ENCODE results near the gene XXYLT1.
"Not testable (repeated sequence)": the region's sequence is repeated elsewhere in the genome, so short reads cannot be mapped to it uniquely, and the experiment has no call there.

Gene XXYLT1

DNA sequence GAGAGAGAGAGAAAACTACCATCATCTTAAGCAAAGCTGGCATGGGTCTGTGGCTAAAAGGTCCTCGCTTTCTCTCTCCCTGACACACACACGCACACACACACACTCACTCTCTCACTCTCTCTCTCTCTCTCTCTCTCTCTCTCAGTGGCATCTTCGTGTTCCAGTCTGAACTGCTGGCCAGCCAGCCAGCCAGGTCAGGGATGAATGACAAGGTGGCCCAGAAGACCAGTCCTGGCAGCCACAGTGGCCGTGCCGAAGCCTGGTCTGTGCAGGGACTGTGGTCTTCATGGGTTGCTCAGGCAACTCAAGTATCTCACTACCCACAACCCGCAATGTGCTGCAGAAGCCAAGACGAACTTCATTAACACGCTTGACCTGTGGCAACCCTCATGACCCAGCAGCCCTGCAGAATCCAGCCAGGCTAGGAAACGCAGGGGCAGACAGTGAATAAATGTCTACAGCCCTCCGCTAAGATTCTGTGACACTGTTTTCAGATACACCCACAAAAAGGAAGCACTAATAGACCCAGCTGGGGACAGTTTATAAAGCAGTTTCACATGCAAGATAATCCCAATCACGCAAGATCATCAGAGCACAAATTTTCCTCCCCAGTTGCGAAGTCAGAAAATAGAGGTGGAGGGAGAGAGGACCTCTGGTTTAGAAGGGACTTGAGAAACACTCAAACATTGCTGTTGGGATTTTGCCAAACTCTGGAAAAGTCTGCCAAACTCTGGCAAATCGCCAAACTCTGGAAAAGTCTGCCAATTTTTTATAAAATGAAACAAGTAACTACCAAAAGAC, 66.4 kb downstream of the XXYLT1 start:
- DNase-seq = no peak

DNA sequence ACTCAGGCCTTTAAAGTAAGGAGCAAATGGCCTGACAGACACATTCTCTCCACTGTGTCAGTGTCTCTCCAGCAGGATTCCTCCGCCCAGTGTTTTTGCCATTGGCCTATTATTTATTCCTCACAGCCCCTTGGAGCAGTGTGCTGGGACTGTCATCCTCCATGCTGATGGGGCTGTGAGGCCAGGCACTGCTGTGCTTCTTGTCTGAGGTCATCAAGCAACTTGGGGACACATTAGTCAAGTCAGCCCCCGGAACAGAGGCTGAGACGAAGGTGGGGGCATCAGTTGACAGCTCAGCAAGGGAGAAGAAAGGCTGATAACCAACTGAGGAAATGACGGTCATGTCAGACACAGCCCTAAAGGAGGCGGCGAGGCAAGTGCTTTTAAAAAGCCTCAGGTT, 67.4 kb downstream of the XXYLT1 start:
- DNase-seq = no peak

DNA sequence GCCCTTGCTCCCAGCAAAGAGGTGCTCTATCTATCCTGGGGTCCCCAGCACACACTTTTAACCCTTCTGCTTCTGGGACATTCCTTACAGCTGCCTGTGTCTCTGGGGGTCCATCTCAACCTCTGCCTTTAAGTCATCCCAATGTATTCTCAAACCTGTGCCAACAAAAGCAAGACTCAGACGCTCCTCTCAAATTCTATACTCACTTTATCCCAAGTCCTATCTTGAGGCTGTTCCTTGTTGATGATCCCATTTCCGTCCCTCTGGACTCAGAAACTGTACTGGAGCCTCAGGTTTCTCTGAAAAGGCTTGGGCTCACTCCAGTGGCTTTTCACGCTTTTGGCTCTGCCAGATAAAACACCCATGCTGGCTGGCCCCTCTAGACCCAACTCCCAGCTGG, 69.7 kb downstream of the XXYLT1 start:
- no peak for DNase-seq

DNA sequence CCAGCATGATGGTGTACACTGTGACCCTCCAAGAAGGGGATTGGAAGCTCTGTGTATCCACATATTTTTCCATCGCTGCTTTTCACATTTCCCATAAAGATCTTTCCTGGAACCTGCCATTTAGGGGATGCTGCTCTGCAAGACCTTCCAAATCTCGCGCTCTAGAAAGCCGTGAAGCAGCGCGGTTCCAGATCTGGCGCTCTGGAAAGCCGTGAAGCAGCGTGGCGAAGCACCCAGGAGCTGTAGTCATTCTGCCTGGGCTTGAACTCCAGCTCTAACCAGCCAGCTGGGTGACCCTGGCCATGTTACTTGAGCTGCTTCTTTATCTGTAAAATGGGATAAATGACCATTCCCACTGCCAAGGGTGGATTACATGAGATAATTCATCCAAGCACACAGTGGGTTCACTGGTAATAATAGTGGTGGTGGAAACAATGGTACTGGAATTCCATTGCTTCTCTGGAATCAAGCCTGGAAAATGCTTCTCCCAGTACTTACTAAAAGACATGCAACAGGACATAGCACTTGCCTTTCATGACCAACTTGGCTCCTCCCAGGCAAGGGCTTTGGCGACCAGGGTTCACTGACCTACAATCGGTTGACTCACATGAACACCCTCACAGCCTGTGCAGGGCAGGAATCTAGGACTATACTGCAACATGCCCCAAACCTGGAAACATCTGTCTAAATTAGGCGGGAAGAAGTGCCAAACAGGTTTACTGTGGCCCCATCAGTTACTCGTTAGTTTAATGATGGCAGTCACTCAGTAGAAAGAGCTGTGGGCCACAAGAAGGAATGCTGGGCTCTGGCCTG, 70.7 kb downstream of the XXYLT1 start:
- DNase-seq = no peak

DNA sequence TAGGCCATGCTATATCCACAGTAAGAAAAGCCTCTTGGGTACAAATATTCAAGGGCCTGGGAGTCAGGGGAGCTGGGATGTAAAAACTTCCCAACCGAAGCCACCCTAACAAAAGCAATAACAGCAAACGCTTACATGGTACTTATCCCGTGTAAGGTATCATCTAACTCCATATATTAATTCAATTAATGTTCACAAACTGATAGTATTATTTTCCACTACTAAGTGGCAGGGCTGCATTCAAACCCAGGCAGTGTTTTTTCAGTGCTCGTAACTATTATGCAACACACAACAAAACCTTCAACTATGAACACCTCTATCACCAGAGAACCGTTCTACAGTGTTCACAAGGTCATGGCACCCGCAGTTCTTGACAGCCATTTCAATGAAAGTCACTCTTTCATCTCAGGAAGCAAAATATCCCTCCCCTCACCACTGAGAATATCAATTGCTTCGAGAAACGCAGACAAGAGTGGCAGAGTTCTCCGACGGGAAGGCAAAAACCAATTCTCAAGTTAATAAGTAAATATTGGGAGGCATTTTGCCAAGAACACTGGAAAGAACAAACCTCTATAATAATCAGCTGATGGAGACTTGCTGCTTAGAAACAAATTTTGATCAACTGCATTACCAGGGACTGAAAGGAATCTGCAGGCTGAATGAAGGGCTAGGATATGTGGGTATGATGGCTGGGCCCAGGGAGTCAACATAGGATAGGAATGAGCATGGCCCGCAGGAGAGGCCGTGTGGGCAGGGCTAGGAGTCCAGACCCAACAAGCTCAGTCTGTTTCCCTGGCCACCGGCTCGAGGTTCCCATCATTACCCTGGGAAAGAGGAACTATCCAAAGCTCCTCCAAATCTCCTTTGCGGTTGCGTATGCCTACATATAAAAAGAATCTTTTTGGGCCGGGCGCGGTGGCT, 72.3 kb downstream of the XXYLT1 start:
- no peak for DNase-seq

DNA sequence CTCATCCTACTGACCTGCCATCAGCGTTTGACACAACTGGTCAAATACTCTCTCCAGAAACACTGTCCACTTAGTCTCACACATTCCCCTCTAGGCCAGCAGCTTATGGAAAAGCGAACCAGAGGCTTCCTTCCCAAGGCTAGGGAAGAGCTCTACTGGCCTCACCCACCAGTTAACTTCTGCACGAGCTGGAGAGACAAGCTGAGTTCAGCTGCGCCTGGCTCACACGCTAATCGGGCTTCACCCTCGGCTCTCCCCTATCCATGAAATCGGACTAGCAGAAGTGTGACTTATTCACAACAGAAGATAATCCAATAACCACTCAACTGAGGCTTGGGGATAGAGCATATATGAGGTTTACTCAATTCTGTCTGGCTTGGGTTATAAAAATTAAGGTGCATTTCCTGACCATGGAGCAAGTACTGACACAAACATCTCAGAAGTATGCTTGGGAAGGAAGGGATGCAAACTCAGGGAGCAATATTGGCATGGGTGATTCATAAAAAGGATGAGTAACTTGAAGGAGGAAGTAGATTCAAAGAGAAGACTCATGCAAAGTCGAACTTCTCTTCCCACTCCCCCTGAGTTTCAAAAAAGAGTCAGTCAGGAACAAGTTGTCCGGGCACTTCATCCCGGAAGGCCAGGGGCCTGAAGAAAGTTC, 73.1 kb downstream of the XXYLT1 start:
- DNase-seq = no peak

DNA sequence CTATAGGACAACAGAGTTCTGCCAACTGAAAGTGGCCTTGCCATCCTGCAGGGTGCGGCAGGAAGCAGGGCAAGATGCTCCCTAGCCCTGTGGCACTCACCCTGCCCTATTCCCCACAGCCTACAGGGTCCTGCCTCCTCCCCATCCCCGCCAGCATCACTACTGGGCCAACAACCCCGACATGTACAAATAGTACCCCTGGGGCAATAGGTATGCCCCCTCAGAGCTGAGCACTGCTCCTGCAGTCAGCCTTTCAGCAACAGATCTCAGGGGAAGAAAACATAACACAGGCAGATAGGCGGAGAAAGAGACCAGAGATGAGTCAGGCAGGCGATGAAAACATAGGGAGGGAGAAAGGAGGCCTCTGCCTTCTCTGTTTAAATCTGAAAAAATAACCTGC, 74.7 kb downstream of the XXYLT1 start:
- no peak for DNase-seq

DNA sequence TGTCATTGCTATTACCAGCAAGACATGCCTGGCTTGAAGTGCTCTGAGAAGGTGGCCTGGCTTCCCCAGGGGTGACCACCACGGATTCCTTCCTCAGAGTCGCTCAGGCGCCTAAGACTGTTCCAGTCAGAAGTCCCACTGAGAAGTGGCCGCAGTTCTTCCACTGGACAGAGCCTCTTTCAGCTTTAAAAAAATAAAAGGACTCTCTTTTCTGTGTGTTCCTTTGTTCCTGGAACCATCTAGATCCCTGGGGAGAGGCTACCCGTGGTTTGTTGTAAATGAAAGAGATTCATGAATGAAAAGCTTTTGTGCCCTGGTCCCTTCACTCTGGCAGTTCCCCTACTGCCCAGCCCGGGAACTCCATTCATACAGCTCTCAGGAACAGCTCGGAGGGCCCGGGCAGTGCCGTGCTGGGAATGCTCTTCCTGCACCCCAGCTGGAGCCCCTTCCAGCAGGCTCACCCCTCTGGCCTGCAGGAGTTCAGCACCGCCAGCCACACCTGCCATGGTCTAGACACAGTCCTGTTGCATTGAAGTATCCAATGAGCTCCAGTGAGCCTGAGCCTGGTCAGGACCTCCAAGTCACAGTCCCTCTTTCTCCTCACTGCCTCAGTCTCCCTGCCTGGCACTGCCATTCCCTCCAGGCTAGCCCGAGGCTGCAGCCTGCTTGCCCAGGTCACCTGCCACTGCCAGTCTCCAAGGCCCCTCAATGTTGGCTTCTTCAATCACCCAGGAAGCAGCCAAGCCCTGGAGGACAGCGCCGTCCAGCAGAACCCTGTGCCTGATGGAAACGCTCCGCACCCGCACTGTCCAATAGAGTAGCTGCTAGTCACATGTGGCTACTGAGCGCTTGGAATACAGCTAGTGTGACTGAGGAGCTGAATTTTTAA, 75.4 kb downstream of the XXYLT1 start:
- DNase-seq = no peak

DNA sequence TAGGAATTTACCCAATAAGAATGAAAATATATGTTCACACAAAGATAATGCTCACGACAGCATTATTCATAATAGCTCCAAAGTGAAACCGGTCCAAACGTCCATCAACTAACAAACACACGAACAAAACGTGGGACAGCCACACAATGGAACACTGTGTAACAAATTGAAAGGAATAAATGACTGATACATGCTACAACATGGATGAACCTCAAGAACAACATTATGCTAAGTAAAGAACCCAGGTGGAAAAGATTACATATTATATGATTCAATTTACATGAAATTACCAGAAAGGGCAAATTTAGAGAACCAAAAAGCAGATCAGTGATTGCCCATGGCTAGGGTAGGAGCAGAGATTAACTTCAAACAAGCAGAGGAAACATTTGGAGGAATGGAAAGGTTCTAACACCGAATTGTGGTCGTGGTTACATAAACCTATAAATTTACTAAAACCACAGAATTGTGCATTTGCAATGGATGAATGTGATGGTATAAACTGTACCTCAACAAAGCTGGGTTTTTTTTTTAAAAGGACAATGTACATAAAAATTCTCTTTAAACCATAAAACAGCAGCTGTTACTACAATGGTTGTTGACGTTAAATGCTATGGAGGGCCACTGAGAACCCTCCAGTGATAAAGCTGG, 76.3 kb downstream of the XXYLT1 start:
- no peak for DNase-seq

DNA sequence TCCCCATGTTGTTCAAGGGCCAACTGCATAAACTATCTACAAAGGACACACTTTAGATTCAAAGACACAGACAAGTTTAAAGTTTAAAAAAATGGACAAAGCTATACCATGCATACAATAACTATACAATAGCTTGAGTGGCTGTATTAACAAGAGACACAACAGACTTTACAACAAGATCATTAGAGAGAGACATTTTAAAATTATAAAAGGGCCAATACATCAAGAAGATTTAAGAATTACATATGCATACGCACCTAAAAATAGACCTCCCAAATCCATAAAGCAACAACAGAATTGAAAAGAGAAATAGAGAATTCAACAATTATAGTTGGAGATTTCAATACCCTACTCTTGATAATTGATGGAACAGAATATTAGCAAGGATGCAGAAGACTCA, 79.4 kb downstream of the XXYLT1 start:
- DNase-seq = no peak

DNA sequence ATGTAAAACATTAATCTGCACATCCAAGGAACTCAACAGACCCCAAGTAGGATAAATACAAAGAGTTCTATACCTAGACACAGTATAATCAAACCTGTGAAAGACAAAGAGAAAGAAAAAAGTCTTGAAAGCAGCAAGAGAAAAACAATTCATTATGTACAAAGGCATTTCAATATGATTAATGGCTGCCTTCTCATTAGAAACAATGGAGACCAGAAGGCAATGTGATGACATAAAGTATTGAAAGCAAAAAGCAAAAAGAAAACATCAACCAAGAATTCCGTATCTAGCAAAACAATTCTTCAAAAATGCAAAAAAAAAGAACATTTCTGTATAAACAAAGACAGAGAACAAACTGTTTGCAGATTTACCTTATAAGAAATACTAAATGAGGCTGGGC, 81.1 kb downstream of the XXYLT1 start:
- DNase-seq = no peak

DNA sequence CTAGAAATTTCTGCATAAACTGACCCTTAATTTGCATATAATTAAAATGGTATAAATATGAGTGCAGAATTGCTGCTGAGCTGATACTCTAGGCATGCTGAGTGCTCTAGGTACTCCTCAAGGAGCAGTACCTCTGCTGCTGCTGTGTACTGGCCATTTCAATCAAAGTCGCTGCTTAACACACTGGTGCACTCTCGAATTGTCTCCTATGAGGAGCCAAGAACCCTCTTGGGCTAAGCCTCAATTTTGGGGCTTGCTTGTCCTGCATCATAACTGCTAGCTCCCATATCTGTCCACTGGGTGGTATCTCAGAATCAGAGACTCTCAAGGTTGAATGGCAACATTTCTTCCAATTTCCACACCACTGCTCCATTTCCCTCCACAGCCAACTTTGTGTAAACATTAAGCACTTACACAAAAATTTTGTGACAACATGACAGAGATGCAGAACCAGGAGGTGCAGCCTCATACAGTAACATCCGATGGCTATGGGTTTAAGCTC, 82.5 kb downstream of the XXYLT1 start:
- no peak for DNase-seq

DNA sequence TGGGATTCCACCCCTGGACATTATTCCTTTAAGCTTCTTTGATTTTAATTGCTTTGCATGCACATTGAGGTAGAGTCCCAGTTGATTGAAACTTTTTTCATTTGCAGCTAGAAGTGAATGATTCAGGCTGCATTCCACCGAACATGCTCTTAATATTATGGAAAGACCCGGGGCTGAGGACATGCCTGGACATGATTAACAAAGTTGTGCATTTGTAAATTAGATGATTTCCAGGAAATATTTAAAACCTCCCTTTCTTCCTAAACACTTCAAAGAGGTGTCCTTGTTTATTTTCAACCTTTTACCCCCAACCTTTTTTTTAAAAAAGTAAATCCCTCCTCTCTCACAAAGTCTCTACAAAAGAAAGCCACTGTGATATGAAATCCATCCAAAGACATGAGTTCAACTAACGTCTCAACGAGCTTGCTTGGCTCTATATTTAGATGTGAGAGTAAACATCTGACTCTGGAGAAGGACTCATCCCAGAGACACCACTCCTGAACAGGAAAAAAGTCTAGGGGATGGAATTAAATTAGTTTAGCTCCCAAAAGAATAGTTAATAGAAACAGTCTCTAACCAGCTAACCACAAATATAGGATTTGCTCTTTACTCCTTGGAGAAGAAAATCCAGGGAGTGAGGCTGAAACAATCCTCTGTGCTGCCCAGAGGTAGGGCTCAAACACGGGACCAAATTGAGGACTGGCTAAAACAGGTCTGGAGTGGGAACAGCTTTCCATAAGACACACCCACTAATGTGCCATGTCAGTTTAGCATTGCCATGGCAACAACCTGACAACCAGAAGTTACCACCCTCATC, 83.1 kb downstream of the XXYLT1 start:
- no peak for DNase-seq

DNA sequence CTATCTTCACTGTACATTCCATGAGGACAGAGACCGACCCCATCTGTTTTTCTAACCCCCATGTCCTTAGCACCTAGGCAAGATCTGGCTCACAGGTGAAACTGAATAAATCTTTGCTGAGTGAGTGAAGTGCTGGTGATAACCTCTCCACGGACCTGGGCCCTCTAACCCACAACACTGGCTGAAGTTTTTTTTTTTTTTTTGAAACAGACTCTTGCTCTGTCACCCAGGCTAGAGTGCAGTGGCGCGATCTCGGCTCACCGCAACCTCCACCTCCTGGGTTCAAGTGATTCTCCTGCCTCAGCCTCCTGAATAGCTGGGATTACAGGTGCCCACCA, 84.3 kb downstream of the XXYLT1 start:
- DNase-seq = not testable (repeated sequence)

DNA sequence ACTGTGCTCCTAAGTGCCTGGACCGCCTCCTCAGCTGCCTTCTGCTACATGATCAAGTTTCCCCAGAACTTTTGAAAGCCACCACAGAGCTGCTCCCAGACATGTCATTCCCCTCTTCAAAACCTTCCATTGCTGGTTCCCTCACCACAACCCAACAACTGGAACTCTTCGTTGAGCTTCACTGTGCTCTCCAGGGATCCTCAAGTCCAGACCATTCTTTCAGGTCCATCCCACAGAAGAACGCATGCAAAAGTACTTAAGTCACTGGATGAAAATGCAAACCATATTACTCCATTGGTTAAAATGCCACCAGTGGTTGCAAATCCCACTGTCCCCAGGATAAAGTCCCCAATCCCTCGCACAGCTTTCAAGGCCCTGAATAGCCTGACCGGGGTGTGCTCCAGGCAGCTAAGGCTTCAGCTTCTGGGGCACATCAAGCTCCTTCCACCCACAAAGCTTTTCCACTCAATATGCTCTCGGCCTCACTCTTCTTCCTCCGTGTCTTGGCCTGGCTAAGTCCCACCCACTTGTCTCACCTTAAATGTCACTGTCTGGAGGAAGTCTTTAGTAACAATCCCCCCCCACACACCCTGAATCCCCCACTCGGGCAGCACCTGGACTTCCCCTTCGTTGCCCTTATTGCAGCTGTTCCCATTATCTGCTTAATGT, 84.8 kb downstream of the XXYLT1 start:
- DNase-seq = no peak

DNA sequence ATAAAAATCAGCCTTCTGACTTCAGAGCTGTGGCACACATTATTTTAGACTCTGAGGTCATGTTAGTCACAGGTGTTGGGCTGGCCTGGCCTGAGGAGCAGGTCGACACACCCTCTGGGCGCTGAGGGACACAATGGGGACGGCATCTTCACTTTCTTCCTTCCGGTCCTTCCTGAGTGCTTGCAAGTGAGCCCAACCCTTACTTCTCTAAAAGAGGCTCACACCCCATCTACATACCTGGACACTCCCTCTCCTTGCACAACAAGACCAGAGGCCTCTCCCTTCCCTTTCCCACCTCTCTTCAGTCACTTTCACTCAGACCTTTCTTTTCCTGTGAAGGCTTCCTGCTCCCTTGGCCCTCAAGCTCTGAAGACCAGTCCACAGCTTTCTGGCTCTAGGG, 85.4 kb downstream of the XXYLT1 start:
- no peak for DNase-seq

DNA sequence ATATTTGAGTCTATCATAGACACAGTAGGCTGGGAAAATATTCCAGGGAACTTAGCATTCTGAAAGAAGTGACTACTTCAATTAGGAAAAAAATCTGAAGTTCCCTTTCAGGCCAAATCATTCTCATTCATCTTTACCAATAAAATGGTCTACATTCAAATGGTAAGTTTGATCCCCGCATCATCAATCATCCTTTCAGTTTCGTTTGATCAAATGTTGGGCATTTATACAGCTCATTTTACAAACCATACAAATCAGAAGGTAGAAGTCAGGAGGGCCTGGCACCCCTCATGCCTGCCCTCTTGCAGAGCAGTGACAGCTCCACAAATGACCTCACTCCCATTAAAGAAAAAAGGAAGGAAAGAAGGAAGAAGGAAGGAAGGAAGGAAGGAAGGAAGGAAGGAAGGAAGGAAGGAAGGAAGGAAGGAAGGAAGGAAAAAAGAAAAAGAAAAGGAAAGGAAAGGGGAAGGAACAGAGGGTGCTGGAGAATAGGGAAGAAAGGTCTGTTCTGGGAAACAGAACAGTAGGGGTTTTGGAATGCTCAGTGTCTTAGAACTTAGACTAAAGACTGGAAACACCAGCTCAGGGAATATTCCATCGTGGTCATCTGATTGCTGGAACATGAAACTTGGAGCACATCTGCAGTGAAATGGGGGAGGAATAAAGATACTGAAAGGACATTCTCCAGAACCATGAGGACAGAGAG, 86.1 kb downstream of the XXYLT1 start:
- no peak for DNase-seq

DNA sequence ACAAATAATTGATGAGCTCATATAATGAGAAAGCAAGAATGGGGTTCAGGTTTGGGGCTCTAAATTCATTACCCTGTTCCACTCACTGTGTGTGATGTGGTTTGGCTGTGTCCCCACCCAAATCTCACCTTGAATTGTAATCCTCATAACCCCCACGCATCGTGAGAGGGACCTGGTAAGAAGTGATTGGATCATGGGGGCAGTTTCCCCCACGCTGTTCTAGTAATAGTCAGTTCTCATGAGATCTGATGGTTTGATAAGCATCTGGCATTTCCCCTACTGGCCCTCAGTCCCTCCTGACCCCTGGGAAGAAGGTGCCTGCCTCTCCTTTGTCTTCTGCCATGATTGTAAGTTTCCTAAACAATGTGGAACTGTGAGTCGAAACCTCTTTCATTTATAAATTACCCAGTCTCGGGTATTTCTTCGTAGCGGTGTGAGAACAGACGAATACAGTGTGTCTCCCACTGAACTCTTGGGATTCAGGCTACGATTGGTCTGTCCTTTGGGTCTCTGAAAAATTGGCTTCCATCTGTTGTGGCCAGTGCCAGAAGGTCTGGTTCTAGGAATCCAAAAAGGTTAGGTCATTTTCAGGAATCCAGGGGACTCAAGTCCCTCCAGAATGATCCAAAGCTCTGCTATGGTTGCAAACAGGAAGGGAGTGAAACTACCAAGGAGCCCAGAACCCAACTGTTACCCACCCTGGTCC, 87.7 kb downstream of the XXYLT1 start:
- no peak for DNase-seq

Data from T-helper 1 cell (primary cell).